Activated T-helper 17 cell treated with anti-CD3 and anti-CD28 coated beads, Interleukin-2, amount 50 U/mL, for 72 hours (primary cell): ENCODE results near the gene RAB11A. TPM values are rescaled to one million over a fixed set of nuclear protein-coding genes. Genes with fewer than 3 reads are reported as not detected.
A peak's percentile ranks its signal among the peaks of the same experiment; 100 is the strongest.

ENCODE experiments used
- ATAC-seq: fragments of 150-1000 bp; cut with Tn5 transposase; replicated peaks from 2 replicates; pipeline ENCODE4 v1.10.0; 2021; ENCODE audit warnings: mild to moderate bottlenecking, moderate library complexity
- H3K27ac Mint-ChIP-seq: one replicate; pipeline ENCODE4 v1.8.0; 2022; ENCODE audit warnings: mixed read lengths
- H3K27me3 Mint-ChIP-seq: one replicate; pipeline ENCODE4 v1.8.0; 2022; ENCODE audit warnings: mixed read lengths
- H3K36me3 Mint-ChIP-seq: one replicate; pipeline ENCODE4 v1.8.0; 2022; ENCODE audit warnings: low read depth, mild to moderate bottlenecking, mixed read lengths
- H3K4me1 Mint-ChIP-seq: one replicate; pipeline ENCODE4 v1.8.0; 2022; ENCODE audit warnings: mixed read lengths
- H3K4me3 Mint-ChIP-seq: one replicate; pipeline ENCODE4 v1.8.0; 2022; ENCODE audit warnings: mild to moderate bottlenecking, mixed read lengths
- H3K9me3 Mint-ChIP-seq: one replicate; pipeline ENCODE4 v1.8.0; 2022; ENCODE audit warnings: mixed read lengths
- total RNA-seq, 2 donors: library from RNA; stranded (reverse); gene quantifications; one replicate each; pipeline ENCODE4 v1.2.3, GENCODE V29; 2022

Gene RAB11A
- total RNA-seq, 2 donors from 2014 or later, result 108 to 143 TPM

DNA sequence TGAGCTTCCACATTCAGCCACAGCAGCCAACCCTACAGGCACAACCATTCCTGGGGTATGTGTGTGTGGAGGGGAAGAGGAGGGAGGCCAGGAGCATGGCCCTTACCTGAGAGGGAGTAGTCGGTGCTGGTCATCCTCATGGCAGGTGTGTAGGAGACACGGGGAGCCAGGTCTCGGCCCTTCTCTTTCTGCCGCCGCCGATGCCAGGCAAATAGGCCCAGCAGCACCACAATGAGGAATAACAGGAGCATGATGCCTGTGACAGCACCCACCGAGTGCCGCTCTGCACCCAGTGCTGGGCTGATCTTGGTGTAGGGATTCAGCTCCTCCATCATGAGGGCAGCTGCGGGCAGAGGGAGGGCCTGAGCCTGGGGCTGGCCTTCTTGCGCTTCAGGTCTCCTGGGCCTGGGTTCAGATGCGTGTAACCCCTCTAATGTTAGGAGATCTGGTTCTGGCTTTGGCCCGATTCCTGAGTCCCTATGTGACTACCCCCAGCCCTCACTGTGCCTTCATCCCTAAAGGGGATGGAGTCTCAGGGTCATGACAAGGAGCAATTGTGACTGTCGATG is 44.4 kb downstream of the RAB11A start:
- Mint-ChIP-seq H3K36me3 (no peaks in the 10 kb centered on the region), H3K27ac (no peak overlapping the region), H3K27me3 (no peaks in the 10 kb centered on the region), H3K9me3 (no peaks in the 10 kb centered on the region), H3K4me3 (no peak overlapping the region), H3K4me1 (peaks cover 19% of the 10 kb centered on the region)
- ATAC-seq, result no peak

DNA sequence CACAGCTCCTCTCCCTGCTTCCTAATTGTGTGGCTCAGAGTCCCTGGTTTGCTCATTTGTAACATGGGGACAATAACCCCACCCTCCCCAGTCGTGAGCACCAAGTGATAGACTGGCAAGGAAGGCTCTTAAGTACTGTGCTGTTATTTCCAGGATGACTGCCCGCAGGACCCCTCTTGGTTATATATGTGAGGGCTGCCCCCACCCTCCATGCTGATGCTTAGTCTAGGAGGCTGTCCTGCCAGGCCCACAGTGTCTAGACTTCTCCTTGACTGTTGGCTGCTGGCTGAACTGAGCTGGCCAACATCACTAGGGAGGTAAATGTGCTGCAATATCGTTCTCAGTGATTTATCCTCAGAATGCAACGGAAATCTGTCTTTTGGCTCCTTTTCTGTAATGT is 45.1 kb downstream of the RAB11A start:
- H3K27ac Mint-ChIP-seq, result no peak overlapping the region
- no peak overlapping the region for H3K4me3 Mint-ChIP-seq
- ATAC-seq, result no peak
- H3K27me3 Mint-ChIP-seq, result no peaks in the 10 kb centered on the region
- no peaks in the 10 kb centered on the region for H3K9me3 Mint-ChIP-seq
- no peaks in the 10 kb centered on the region for H3K36me3 Mint-ChIP-seq
- peaks cover 19% of the 10 kb centered on the region for H3K4me1 Mint-ChIP-seq

DNA sequence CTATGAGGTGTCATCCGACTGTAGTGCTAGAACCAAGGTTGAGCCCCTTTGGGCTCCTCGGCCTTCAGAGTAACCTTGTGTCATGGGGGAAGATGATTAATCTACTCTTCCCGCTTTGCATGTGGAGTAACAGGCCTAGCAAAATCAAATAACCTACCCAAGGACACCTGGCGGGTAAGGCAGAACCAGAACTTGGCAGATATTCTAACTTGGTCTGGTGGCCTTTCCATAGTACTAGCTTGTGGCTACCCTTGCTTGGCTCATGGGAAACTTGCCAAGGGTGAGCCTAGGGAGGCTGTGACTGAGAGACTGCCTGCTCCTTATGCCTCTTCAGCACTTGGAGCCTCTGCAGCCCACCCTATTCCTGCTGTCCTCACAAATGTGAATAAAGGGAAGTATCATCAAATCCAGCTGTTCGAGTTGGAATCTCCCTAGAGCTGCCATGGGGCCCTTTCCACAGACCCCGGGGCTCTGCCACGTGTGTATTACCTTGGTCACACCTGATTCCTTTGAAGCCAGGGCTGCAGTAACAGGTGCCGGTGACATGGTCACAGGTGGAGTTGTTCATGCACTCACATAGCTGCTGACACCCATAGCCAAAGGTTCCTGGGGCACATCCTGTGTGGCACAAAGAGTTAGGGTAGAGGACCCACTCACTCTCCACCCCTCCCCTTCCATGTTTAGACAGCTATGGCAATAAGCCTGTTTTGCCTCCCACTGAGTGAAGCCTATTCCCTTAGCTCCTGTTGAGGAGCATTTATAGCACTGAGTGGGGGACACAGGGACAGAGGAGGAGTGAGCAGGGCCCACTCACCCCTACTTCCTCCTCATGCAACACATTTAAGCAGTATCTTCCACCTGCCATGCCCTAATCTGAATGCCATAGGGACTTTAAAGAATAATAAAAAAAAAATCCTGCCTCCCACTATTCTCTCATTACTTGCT is 46.0 kb downstream of the RAB11A start:
- Mint-ChIP-seq H3K4me1 (peaks cover 19% of the 10 kb centered on the region), H3K9me3 (no peaks in the 10 kb centered on the region), H3K27me3 (no peaks in the 10 kb centered on the region), H3K36me3 (no peaks in the 10 kb centered on the region), H3K4me3 (no peak overlapping the region), H3K27ac (peak overlapping the region; percentile 15)
- ATAC-seq, result no peak

DNA sequence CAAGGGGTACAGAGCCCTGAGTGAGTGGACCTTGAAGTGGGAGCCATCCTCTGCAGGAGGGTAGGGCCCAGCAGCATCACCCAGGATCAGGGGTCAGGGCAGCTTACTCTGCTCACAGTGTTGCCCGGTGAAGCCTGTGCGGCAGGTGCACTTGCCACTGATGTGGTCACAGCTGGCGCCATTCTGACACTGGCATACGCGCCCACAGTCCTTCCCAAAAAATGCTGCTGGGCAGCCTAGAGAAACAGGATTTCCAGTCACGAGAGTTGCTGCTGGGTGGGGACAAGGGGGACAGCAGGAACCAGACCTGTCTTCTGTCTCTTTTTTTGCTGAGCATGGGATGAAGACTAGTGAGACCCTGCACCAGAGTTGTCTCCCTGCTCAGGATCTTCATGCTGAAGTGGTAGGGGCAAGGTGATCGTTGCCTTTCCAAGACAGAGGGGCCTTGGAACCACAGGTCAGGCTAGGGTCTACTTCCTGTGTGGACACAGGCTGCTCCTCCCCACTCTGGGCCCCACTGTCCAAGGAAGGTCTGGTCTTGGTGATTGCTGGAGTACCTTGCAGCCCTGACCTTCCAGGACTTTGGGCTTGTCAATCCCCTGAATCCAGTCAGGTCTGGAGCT is 46.9 kb downstream of the RAB11A start:
- H3K4me1 Mint-ChIP-seq, result peaks cover 19% of the 10 kb centered on the region
- no peak for ATAC-seq
- no peaks in the 10 kb centered on the region for H3K36me3 Mint-ChIP-seq
- H3K4me3 Mint-ChIP-seq, result no peak overlapping the region
- no peaks in the 10 kb centered on the region for H3K27me3 Mint-ChIP-seq
- peak overlapping the region; percentile 62 for H3K27ac Mint-ChIP-seq
- no peaks in the 10 kb centered on the region for H3K9me3 Mint-ChIP-seq

DNA sequence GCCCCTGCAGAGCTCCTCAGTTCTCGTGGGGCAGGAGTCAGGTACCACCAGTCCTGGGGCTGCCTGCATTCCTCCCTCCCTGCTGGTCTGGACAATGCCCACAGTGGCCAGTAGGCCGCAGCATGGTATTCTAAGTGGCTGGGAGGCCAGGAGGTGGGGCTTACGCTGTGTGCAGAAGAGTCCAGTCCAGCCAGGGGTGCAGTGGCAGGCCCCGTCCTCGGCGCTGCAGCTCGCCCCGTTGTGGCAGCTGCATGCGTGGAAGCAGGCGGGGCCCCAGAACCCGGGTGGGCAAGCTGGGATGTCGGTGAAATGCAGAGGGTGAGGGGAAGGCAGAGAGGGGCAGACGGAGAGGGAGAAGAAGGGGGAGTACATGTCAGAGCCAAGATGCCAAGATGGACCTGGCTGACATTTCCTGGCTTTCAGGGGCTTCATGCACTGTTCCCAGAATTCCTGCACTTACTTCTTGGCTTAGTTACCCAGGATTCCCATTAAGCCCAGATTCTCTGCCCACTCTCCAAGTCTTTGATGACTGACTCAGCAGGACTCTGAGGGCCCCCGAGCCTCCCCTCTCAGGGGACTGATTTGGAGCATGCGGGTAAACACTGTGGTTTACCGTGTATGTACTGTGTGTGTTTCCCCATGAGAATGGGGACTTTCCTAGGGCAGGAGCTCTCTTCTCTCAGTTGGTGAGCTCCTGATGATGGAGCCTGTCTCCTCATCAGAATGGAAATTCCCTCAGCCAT is 47.5 kb downstream of the RAB11A start:
- Mint-ChIP-seq H3K4me3 (no peak overlapping the region), H3K27ac (peak overlapping the region; percentile 62), H3K36me3 (no peaks in the 10 kb centered on the region), H3K27me3 (no peaks in the 10 kb centered on the region), H3K4me1 (peaks cover 19% of the 10 kb centered on the region), H3K9me3 (no peaks in the 10 kb centered on the region)
- ATAC-seq, result peak; percentile 96

DNA sequence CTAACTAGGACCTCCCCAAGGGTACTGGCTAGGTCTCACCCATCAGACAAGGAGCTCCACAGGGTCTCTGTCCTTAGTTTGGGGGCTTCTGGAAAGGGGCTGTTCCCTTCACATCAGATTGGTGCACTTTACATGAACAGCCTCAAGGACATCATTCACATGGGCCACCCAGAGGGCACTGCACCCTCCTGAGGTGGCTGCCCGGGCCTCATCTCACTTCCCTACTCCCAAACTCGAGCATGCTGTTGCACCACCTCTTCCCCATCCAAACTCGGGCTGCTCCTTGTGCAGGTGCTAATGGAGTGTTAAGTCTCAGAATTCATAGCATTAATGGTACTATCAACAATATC is 48.1 kb downstream of the RAB11A start:
- ATAC-seq, result no peak
- peak overlapping the region; percentile 62 for H3K27ac Mint-ChIP-seq
- no peaks in the 10 kb centered on the region for H3K36me3 Mint-ChIP-seq
- H3K9me3 Mint-ChIP-seq, result no peaks in the 10 kb centered on the region
- peaks cover 19% of the 10 kb centered on the region for H3K4me1 Mint-ChIP-seq
- H3K27me3 Mint-ChIP-seq, result no peaks in the 10 kb centered on the region
- no peak overlapping the region for H3K4me3 Mint-ChIP-seq

GRCh38 chr15:65917936-65918335 is 48.6 kb downstream of the RAB11A start:
- ATAC-seq, result no peak
- Mint-ChIP-seq H3K27ac (peak overlapping the region; percentile 62), H3K36me3 (no peaks in the 10 kb centered on the region), H3K4me1 (peaks cover 19% of the 10 kb centered on the region), H3K4me3 (no peak overlapping the region), H3K9me3 (no peaks in the 10 kb centered on the region), H3K27me3 (no peaks in the 10 kb centered on the region)

DNA sequence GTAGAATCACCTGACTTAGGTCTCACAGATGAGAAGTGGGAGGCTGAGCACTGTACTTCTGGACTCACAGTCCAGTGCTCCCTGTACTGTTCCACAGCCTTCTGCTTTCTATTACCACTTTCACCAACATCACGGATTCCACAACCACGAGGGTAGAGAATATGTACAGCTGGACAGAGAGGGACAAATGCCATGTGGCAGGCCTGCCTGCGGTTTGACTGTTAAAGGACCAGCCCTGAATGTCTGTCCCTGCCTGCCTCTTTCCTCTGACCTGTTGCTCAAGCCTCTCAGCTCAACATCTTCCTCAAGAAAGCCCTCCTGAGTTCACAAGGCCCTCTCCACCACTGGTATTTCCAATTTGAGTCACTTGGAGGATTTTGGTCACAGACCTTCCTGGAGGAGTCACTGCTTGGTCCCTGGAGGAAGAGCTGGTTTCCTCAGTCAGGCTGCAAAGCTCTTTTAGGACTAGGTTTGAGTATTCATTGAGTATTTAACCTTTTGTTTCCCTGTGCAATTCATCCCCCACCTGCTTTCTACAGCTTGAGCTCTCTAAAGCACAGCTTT is 49.1 kb downstream of the RAB11A start:
- peak overlapping the region; percentile 13 for H3K4me3 Mint-ChIP-seq

DNA sequence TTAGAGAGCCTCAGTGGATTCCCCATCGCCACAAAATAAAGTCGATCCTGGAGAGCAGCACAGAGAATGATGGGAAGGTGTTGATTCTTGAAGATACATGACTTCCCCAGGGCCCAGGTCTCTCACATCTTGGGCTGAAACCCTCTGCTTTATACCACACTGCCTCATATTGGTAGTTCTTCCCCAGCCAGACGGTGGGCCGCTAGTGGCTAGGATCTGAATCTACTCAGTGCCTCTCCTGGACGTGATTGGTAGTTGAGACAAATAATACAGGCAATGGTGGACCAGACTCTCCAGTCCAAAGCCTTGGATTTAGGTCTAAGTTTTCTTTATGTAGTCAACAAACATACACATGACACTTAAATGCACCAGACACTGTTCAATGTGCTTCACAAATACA is 49.7 kb downstream of the RAB11A start:
- ATAC-seq, result no peak
- Mint-ChIP-seq H3K4me1 (peaks cover 19% of the 10 kb centered on the region), H3K27ac (peak overlapping the region; percentile 62), H3K9me3 (no peaks in the 10 kb centered on the region), H3K4me3 (no peak overlapping the region), H3K36me3 (no peaks in the 10 kb centered on the region), H3K27me3 (no peaks in the 10 kb centered on the region)

More for the DNA sequence above, 49.1 kb downstream of the RAB11A start:
- H3K4me1 Mint-ChIP-seq, result peaks cover 19% of the 10 kb centered on the region
- H3K36me3 Mint-ChIP-seq, result no peaks in the 10 kb centered on the region
- ATAC-seq, result peak; percentile 22
- H3K27ac Mint-ChIP-seq, result peak overlapping the region; percentile 62
- H3K9me3 Mint-ChIP-seq, result no peaks in the 10 kb centered on the region
- no peaks in the 10 kb centered on the region for H3K27me3 Mint-ChIP-seq

GRCh38 chr15:65919353-65919752 is 50.1 kb downstream of the RAB11A start:
- no peak for ATAC-seq
- no peak overlapping the region for H3K4me3 Mint-ChIP-seq
- no peaks in the 10 kb centered on the region for H3K27me3 Mint-ChIP-seq
- no peaks in the 10 kb centered on the region for H3K9me3 Mint-ChIP-seq
- peaks cover 19% of the 10 kb centered on the region for H3K4me1 Mint-ChIP-seq
- H3K27ac Mint-ChIP-seq, result no peak overlapping the region
- H3K36me3 Mint-ChIP-seq, result no peaks in the 10 kb centered on the region

- Mint-ChIP-seq H3K9me3 (no peaks in the 10 kb centered on the region), H3K36me3 (no peaks in the 10 kb centered on the region), H3K4me3 (no peak overlapping the region), H3K4me1 (peaks cover 19% of the 10 kb centered on the region), H3K27ac (peak overlapping the region; percentile 32), H3K27me3 (no peaks in the 10 kb centered on the region)
- no peak for ATAC-seq
These were observed 50.8 kb downstream of the RAB11A start for GRCh38 chr15:65920121-65920520.

- H3K27me3 Mint-ChIP-seq, result no peaks in the 10 kb centered on the region
These were observed 51.6 kb downstream of the RAB11A start for GRCh38 chr15:65920825-65921309.

DNA sequence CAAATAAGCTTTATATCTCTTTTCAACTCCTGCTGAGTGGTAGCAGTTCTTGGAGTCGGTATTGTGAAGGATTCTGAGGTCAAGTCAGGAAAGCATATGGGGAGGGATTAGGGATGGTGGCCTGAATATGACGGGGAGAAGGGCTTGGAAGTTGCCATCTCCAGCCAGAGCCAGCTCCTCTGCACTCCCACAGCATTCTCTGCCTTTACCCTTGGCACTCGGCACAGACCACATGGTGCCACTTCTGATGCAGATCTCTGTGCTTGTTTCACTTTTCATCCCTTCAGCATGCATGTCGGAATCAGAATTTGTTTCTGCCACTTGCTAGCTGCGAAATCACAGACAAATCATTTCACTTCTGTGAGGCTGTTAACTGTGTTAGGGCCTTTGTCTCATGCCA is 52.5 kb downstream of the RAB11A start:
- no peak for ATAC-seq
- H3K4me1 Mint-ChIP-seq, result peaks cover 18% of the 10 kb centered on the region
- no peaks in the 10 kb centered on the region for H3K36me3 Mint-ChIP-seq
- no peaks in the 10 kb centered on the region for H3K27me3 Mint-ChIP-seq
- H3K27ac Mint-ChIP-seq, result no peak overlapping the region
- H3K4me3 Mint-ChIP-seq, result no peak overlapping the region
- H3K9me3 Mint-ChIP-seq, result no peaks in the 10 kb centered on the region

More at GRCh38 chr15:65920825-65921309, 51.6 kb downstream of the RAB11A start:
- H3K4me3 Mint-ChIP-seq, result no peak overlapping the region
- no peak overlapping the region for H3K27ac Mint-ChIP-seq
- peaks cover 19% of the 10 kb centered on the region for H3K4me1 Mint-ChIP-seq
- H3K9me3 Mint-ChIP-seq, result no peaks in the 10 kb centered on the region
- no peaks in the 10 kb centered on the region for H3K36me3 Mint-ChIP-seq
- ATAC-seq, result no peak

GRCh38 chr15:65922621-65923020 is 53.3 kb downstream of the RAB11A start:
- Mint-ChIP-seq H3K36me3 (no peaks in the 10 kb centered on the region), H3K27me3 (no peaks in the 10 kb centered on the region), H3K27ac (no peak overlapping the region), H3K4me3 (no peak overlapping the region), H3K4me1 (peaks cover 10% of the 10 kb centered on the region), H3K9me3 (no peaks in the 10 kb centered on the region)
- ATAC-seq, result no peak
